ENCODE data around the gene CYBA.

Gene CYBA

DNA sequence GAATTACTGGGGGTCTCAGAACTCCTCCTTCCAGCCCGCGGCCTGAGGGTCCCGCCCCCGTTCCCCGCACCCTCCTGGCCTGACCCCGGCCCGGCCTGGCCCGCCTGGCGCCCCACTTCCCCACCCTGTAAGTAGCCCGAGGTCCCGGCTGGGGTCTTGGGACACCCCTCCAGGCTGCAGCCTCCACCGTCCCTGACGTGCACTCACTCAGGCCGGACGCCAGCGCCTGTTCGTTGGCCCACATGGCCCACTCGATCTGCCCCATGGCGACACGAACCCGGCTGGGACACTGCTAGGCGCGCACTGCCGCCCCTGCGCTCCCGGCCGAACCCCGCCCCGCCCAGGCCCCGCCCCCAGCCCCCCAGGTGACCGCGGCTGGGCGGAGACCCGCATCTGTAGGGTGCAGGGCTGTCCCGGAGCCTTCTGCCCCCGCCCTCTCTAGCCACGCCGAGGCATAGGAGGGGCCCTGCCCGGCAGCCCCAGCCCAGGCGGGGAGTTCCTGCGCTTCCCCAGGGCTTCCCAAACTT, at the start of gene CYBA:
Gene CYBA (minus strand): TSS at position 305 of the 527 bp plus-strand sequence. CDS start 40 bp downstream, at position 265.
- DNase-seq (ENCODE audit: low spot score), result peak; percentile 83

DNA sequence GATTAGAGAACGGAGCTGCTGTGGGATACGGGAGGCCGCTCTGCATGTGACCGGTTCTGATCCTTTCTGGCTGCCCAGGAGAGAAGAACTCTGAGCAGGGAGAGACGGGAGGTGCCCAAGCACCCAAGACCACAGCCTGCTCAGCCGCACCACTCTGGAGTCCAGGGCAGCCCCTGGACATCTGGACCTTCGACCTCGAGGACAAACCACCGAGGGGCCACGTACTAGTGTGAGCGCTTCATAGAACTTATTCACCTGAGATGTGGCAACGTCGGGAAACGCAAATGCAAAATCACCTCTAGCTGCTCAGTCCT, 49.4 kb upstream of the CYBA start:
- DNase-seq (ENCODE audit: low spot score), result no peak

DNA sequence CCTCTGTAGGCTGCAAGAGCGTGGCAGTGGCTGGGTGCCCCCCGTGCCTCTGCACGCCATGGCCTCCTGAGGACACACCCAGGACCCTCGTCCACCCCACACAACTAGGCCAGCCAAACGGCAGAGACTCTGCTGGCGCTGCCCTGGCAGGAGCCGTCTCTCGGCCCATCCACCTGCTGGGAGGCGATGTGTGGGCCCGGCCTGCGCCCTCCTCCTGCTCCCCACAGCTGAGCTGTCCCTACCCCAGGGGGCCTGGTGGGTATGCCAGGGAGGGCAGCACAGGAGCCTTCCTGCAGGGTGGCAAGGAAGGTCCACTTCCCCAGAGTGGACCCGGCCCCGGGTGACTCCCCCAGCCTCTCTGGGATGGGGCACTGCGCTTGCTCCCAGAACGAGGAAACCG, 48.3 kb upstream of the CYBA start:
- no peak for DNase-seq (ENCODE audit: low spot score)

GRCh38 chr16:88698646-88699045, 47.8 kb upstream of the CYBA start:
- no peak for DNase-seq (ENCODE audit: low spot score)

DNA sequence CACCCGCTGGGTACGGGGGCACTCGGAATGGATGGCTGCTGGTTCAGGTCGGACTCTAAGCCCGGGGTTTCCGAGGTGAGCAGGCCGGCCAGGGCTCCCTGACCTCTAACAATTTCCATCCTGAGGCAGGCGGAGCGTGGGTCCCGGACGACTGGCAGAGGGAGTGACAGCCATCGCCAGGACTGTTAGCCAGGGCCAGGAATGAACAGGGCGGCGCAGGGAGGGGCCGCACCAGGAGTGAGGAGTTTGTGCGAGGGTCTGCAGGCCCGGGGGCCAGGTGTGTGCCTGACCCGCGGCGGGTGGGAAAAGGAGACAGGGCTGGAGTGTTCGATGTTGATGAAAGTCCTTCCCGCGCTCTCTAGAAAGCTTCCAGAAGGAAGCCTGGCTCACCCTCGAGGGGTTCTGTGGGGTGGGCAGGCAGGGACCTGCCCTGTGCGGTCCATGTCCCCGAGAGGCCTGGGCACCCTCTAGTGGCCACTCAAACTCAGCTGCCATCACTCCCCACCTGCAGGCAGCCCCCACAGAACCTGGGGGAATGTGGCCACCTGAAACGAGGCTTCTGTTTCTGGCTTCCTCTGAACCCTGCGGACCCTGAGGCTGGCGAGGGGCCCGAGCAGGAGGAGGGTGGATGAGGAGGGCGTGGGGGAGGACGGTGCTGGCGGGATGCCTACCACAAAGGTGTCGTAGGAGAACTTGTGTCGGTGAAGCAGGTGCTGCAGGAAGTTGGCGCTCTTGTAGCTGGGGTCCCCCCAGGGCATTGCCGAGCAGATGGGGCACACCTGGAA, 47.2 kb upstream of the CYBA start:
- no peak for DNase-seq (ENCODE audit: low spot score)

GRCh38 chr16:88697116-88697830, 46.4 kb upstream of the CYBA start:
- no peak for DNase-seq (ENCODE audit: low spot score)

DNA sequence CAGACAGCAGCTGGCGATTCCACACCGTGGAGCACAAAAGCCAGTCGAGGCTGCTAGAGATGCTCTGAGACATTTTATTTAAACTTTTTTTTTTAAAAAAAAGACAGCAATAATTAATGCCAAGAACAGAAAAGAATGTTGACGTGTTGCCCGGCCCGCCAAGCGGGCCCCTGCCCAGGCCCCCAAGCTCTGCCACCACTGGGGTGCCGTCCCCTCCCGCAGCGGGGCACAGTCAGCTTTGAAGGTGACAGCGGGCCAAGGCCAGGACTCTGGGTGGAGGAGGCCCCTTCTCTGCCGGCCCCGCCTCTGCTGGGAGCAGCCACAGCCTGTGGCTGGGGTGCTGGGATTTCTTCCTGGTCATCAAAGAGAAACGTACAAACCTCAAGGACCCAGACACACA, 45.6 kb upstream of the CYBA start:
- no peak for DNase-seq (ENCODE audit: low spot score)

GRCh38 chr16:88695753-88696152, 44.9 kb upstream of the CYBA start:
- no peak for DNase-seq (ENCODE audit: low spot score)

DNA sequence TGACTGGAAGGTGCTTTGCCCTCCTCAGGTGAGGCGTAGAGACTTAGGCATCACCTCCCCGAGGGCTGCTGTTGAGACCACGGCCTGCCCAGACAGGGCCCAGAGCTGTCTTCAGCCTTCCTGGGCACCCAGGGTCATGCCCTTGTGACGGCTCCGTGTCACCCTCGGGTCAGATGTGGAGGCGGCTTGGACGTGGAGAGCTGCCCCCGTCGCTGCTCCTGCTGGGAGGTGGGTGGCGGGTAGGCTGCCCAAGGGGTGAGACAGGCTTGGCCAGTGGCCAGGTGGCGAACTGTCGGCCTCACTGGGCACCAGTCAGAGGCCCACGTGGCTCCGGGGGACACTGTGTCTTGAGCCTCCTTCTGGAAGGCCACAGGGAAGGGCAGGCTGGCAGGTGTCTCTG, 44.4 kb upstream of the CYBA start:
- no peak for DNase-seq (ENCODE audit: low spot score)

DNA sequence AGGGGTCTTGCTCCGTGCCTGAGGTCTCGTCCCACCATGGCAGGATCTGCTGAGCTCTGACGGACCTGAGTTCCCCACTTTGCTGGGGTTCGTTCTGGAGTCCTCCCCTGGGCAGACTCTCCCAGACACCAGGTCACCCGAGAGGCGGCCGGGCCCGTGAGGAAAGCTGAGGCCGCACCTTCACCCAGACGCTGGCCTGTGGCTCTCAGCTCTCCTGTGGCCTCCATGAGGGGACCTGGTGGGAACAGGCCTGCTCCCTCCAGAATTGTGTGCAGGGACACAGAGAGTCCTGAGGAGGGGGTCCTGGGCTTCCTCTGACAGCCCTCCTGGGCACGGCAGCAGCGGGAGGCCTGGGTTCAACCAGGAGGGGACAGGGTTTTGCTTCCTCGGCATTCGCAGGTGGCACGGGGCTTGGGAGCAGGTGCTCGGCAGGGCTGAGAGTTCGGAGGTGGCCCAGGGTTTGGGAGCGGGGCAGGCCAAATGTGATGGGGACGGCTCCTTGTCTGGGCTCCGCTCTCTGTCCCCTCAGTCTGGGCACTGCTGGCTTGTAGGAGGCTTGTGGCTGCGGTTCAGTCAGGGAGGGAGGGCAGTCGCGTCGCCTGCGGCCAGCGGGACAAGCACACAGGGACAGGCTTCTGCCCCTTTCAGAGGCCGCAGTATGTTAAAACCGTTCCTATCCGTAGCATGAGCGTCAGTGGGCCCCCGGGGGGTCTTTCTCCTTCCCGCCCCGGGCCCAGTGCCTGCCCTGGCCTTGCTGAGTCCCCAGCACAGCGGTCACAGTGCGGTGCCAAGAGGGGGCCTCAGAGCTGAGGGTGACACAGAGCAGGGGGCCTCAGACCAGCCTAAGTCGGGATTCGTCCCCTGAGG, 43.6 kb upstream of the CYBA start:
- no peak for DNase-seq (ENCODE audit: low spot score)

GRCh38 chr16:88693420-88694177, 42.7 kb upstream of the CYBA start:
- no peak for DNase-seq (ENCODE audit: low spot score)

DNA sequence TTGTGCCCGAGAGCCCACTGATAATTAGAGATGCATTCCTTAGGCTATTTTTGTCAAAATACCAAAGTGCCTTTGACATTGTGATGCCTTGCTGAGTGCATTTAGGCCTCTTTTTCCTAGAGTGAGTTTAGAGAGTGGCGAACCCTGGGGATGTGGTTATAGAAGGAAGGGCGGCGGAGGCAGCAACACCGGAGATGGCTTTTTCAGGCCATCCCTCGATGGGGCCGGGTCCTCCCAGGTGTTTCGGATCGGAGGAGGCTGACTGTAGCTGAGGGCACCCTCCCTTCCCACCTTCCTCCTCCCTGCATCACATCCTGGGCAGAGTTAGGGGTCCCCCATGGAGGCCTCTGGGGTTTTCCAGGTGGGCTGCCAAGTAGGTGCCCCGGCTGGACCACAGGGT, 42.0 kb upstream of the CYBA start:
- no peak for DNase-seq (ENCODE audit: low spot score)

- no peak for DNase-seq (ENCODE audit: low spot score)
These were observed 41.2 kb upstream of the CYBA start for GRCh38 chr16:88691924-88692560.

DNA sequence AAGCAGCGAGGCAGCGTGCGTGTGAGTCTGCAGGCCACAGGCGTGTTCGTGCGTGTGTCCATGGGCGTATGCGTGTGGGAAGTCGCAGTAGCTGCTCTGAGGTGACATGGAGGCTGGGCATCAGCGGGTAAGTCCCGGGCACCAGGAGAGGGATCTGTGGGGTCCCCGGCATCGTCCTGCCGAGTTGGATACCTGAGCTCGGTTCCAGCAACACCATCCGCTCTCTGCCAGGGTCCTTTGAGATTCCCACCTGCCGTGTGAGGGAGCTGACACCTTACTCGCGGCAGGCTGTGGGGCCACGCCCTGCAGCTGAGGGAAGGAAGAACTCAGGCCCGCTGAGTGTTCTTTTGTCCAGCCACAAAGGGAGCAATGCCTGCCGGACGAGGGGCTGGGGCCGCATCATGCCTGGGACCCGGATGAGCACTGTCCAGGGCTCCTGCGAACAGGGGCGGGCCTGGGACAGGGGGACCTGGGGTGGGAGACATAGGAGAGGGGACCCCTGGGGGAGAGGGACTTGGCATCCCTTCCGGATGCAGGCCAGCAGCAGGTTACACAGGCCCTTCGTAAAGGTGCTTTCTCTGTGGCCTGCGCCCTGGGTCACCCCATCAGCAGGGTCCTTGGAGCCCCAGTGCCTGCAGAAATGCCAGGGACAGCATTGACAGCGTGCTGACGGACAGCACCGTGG, 40.4 kb upstream of the CYBA start:
- DNase-seq (ENCODE audit: low spot score), result no peak

GRCh38 chr16:88690341-88691128, 39.7 kb upstream of the CYBA start:
- no peak for DNase-seq (ENCODE audit: low spot score)

DNA sequence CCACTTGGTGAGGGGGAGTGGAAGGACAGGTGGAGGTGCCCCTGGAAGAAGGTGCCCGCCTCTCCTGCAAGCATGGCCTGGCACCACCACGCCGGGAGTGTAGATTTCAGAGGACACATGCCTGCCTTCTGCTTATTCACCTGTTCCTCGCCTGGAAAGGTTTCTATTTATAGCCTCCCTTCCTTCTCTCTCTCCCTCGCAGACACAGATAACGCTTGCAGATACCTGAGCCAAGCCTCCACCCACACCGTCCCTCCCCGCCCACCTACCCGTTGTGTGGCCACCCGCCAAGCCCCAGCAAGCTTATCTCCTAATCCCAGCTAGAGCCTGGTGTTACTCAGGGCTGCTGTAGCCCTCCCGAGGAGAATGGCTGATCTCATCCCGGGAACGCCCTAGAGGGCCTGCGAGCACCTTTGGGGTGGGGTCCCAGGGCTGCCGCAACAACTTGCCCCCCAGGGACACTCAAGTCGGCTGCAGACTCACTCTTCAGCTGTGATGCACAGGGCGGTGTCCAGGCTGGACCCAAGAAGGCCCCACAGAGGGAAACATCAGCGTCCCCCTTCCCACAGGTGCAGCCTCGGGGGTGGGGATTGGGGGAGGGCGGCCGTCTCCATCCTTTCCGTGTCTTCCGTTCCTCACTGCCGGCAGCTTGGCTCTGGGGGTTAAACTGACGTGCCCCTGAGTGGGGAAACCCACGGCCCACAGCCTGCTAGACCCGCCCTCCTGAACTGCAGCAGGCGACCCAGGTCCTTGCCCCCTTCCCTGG, 37.3 kb upstream of the CYBA start:
- DNase-seq (ENCODE audit: low spot score), result no peak

DNA sequence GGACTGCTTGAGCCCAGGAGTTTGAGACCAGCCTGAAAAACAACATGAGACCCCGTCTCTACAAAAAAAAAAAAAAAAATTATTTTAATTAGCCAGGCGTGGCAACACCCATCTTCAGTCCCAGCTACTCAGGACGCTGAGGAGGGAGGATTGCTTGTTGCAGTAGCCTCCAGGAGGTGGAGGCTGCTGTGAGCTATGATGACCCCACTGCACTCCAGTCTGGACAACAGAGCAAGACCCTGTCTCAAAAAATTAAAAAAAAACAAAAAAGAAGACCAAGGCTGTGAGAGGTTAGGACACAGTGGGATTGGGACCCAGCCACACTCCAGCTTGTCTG, 36.8 kb upstream of the CYBA start:
- no peak for DNase-seq (ENCODE audit: low spot score)

DNA sequence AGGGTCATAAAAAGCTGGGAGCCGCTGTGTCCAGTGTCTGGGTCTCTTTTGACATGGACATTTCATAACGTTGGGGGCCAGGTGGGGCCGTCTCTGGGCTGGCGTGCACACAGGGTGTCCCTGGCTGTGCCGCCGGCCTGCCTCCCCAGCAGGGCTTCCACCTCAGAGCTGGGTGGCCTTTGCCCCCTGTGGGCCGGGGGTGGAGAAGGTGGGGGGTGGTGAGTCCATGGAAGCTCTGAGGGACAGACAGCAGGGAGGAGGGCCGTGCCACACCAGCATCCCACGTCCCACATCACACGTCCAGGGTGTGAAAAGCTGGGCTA, 36.4 kb upstream of the CYBA start:
- DNase-seq (ENCODE audit: low spot score), result no peak
